NCI-H146 treated with DMSO at 0.1 percent for 48 hours (cell line): ENCODE results near the gene HHAT.

ENCODE experiments used
- DNase-seq: peaks from one replicate; lab custom pipeline; 2025; ENCODE audit not compliant: unreplicated experiment; lab: John Stamatoyannopoulos, UW

The HHAT gene

GRCh38 chr1:210313046-210313595 lies 15.6 kb upstream of the HHAT start:
- no peak for DNase-seq

DNA sequence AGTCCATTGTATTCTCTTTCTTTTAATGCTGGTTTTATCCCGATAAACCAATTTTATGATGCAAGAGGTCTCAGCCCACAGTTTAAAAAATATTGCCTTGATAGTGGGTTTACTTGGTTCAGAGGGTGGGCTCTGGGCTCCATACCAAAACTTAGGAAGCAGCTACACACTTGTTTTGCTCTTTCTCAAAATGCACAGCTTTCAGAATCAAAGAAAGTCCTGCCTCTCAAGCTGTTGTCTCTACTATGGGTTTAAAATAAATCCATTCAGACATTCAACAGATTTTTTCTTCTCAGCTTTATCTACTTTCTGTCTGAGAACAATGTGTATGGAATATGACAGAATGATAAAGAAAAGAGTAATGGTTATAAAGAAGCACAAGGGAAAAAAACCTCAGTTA lies 14.8 kb upstream of the HHAT start:
- no peak for DNase-seq

- DNase-seq, result no peak
Observed at GRCh38 chr1:210315529-210315928, 13.2 kb upstream of the HHAT start.

- no peak for DNase-seq
Observed at GRCh38 chr1:210321131-210321530, 7.6 kb upstream of the HHAT start.

DNA sequence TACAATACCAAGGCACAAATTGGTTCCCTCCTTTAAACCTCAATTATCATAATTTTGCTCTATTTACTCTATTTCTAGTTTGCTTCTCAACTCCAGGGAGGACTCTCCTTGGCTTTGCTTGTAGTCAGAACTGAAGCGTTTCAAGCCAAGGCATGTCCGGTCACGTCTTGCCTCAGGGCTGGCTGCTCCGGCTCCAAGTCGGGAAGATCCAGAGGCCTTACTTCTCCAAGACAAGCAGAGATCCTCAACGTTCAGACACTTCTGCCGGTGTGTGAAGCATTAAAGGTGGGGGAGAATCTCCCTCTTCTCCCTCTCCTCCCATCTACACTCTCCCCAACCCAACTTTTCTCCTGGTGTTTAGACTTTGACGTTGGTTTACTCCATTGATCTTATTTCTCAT lies 7.2 kb upstream of the HHAT start:
- no peak for DNase-seq

DNA sequence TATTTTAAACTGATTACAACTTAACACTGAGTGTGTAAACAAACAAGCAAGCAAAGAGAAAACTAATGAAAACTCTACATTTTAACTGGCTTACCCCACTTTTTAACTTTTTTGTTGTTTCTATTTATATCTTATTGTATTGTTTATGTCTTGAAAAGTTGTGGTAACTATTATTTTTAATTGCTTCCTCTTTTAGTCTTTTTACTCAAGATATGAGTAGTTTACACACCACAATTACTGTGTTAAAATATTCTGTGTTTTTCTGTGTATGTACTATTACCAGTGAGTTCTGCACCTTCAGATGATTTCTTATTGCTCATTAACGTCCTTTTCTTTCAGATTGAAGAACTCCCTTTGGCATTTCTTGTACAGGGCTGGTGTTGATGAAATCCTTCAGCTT lies 4.7 kb upstream of the HHAT start:
- no peak for DNase-seq

DNA sequence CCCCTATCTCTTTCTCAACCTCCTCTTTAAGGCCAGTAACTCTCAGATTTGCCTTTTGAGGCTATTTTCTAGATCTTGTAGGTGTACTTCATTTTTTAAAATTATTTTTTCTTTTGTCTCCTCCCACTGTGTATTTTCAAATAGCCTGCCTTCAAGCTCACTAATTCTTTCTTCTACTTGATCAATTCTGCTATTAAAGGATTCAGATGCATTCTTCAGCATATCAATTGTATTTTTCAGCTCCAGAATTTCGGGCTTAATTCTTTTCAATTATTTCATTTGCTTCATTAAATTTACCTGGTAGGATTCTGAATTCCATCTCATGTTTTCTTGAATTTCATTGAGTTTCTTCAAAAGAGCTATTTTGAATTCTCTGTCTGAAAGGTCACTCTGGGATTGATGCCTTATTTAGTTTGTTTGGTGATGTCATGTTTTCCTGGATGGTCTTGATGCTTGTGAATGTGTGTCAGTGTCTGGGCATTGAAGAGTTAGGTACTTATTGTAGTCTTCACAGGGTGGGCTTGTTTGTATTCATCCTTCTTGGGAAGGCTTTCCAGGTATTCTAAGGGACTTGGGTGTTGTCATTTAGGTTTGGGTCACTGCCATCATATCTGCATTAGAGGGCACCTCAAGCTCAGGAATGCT lies 3.6 kb upstream of the HHAT start:
- no peak for DNase-seq

GRCh38 chr1:210328032-210328745 lies 513 bp upstream of the HHAT start:
- no peak for DNase-seq

DNA sequence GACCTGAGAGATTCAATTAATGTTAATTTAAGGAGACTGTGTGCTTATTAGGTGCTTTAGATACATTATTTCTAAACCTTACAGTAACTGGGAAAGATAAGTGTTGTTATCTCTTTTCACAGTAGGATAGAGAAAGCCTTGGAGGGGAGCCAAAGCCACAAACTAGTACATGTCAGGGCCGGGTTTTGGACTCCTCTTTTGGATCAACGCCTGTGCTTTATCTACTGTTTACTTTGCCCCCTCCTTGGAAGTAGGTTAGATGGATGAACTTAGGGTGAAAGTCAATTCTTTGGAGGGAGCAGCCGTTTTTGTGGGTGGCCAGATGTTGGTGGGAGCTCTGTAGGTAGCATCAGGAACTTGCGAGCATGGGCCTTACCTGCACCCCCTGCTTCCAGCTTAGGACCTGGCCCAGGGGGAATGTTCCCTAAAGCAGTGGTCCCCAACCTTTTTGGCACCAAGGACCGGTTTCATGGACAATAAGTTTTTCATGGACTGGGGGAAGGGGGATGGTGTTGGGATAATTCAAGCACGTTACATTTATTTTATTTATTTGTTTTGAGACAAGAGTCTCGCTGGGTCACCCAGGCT lies 1.7 kb downstream of the HHAT start:
- no peak for DNase-seq

DNA sequence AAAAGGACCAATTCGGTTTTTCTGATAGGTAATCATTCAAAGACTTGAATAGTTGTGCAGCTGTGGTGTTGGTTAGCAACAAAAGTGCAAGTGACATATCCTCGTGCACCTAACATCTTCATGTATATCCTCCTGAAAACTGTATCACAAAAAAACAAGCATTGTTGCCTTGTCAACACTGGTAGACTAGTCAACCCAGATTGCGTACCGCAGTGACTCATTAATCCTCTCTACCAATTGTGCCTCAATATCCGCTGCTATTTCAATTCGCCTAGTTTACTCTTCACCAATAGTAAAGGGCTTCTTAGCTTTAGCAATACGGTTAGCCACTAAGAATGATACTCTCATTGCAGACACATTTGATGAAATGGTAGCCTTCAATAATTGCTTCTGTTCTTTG lies 3.5 kb downstream of the HHAT start:
- no peak for DNase-seq

- DNase-seq, result no peak
Observed at GRCh38 chr1:210332719-210333398, 4.2 kb downstream of the HHAT start.

DNA sequence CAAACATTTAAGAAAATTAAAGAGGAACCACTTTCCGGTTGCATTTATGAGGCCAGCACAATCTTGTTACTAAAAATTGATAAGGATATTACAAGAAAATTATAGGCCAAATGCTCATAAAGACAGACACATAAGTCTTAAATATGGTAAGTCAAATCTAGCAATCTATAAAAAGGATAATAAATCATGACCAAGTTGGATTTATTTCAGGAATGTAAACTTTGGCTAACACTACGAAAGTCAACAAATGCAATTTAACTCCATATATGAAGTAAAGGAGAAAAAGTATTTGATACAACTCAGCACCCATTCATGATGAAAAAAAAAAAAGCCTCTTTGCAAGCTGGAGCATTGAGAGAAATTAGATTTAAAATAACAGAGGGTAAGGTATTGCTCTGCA lies 6.3 kb downstream of the HHAT start:
- DNase-seq, result no peak

- no peak for DNase-seq
Observed at GRCh38 chr1:210336362-210336761, 7.7 kb downstream of the HHAT start.

DNA sequence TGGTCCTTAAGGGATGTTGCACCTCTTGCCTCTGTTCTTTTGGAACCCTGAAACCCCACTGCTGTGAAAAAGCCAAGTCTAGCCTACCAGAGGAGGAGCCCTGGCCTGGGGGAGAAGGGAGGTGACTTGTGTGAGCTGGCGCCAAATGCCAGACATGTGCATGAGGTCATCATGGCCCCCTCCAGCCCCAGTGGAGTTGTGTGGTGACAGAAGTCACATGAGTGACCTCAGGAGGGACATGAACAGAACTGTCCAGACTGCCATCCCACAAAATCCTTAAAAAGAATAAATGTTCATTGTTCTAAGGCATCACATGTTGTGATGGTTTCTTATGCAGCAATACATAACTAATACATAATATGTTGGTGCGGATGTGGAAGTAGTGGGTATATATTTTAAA lies 10.8 kb downstream of the HHAT start:
- DNase-seq, result no peak

- DNase-seq, result no peak
Observed at GRCh38 chr1:210340311-210340710, 11.6 kb downstream of the HHAT start.

GRCh38 chr1:210340841-210341240 lies 12.1 kb downstream of the HHAT start:
- no peak for DNase-seq

GRCh38 chr1:210342986-210343780 lies 14.5 kb downstream of the HHAT start:
- no peak for DNase-seq

DNA sequence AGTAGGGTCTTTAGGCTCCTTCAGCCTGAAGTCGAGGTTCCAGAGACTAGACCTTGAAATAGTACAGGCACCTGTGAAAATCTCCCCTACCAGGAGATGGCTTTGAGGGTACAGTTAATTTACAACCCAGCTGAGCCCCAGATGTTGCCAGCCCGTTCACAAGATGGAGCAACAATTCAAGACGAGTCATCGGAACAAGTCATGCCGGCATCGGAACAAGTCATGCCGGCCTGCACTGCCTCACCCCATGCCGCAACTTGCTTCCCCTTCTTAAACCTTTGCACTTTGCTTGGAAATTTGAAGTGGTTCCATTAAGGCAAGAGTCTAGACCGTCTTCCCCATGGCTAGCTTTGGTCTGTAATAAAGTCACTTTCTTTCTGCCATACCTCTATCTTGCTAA lies 16.0 kb downstream of the HHAT start:
- no peak for DNase-seq

GRCh38 chr1:210347112-210347511 lies 18.4 kb downstream of the HHAT start:
- DNase-seq, result no peak

- no peak for DNase-seq
Observed at GRCh38 chr1:210351496-210351895, 22.8 kb downstream of the HHAT start.

DNA sequence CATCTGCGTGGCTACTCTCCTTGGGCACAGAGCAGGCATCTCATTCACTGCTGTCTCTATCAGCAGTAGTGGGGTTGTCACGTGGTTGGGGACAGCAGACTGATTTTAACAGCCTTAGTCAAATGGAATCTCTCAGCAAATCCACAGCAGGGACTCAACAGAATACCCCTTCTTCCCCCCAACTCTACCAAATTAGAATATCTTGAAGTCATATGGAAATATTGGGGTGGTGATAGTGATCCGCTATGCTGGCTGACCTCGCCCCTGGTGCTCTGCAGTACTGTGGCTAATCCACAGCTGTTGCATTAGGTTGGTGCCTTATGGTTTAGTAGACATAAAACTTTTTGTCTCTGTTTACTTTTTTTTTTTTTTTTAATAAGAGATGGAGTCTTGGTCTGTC lies 23.9 kb downstream of the HHAT start:
- no peak for DNase-seq
